K562 (cell line): ENCODE results near the gene SESN2. TPM values are rescaled to one million over a fixed set of nuclear protein-coding genes. Genes with fewer than 3 reads are reported as not detected.

Experiments used
- ATAC-seq: fragments of 200-7000 bp; cut with Tn5 transposase; 3 replicates; pipeline ENCODE4 v1.9.1; 2020; ENCODE audit warnings: moderate library complexity
- BruUV-seq: library from RNA; stranded (reverse); fragments of 400-500 nt; replicated peaks from 2 replicates; lab custom pipeline; 2021; lab: Mats Ljungman, UMichigan
- CTCF ChIA-PET: fragments of 300-600 bp; formaldehyde crosslinking; extraction: SDS; loops from one replicate; lab custom pipeline; 2021; ENCODE audit warnings: low intra/inter-chr PET ratio; lab: Yijun Ruan, JAX
- POLR2A ChIA-PET: fragments of 300-600, 350-650 bp; sonication (Branson Sonifier 250); formaldehyde crosslinking; extraction: SDS; loops from one replicate; lab custom pipeline; 2021; ENCODE audit warnings: antibody characterized with exemption, inconsistent platforms; lab: Yijun Ruan, JAX
- DNase-seq, 4 experiments: peaks; one replicate each; pipeline versions ENCODE4 v3.0.0 to v3.0.0-alpha.2; 2011 to 2018; ENCODE audit warnings: low spot score in 3 of 4, mixed read lengths in 3 of 4; ENCODE audit errors: extremely low read depth in 1 of 4
- FAIRE-seq: peaks from 2 replicates; lab custom pipeline; 2011; peaks lifted over from hg19 to GRCh38; lab: Jason Lieb, UNC
- H2AFZ ChIP-seq: 2 replicates; pipeline ENCODE4 v1.6.0; 2011; ENCODE audit warnings: low read depth, low read length, control low read depth, inconsistent platforms
- H3K27ac ChIP-seq: fragments of 200-600 bp; 3 replicates; pipeline ENCODE4 v1.8.0; 2011; ENCODE audit warnings: low read depth, mild to moderate bottlenecking, control low read depth, inconsistent platforms, low read length, moderate library complexity, mixed read lengths; ENCODE audit errors: extremely low read depth
- H3K27me3 ChIP-seq, 2 experiments: fragments of 300-600 bp in 1 of 2; 2 replicates in 1 of 2; 3 replicates in 1 of 2; pipeline versions ENCODE4 v1.6.0 to v1.8.0; 2011; ENCODE audit warnings: inconsistent platforms in 2 of 2, low read length in 2 of 2, mild to moderate bottlenecking in 1 of 2, mixed read lengths in 1 of 2, moderate library complexity in 1 of 2; ENCODE audit not compliant: control insufficient read depth in 2 of 2, insufficient read depth in 2 of 2
- H3K36me3 ChIP-seq: fragments of 300-600 bp; 3 replicates; pipeline ENCODE4 v1.8.0; 2011; ENCODE audit warnings: mild to moderate bottlenecking, low read length, inconsistent platforms; ENCODE audit not compliant: control insufficient read depth, insufficient read depth
- H3K4me1 ChIP-seq, 2 experiments: fragments of 200-600 bp in 1 of 2; replicated peaks in 1 of 2; 2 replicates in 1 of 2; 3 replicates in 1 of 2; pipeline versions ENCODE4 v1.5.1 to v1.8.0; 2011; ENCODE audit warnings: inconsistent platforms in 2 of 2, low read length in 2 of 2, mild to moderate bottlenecking in 1 of 2, mixed read lengths in 1 of 2, moderate library complexity in 1 of 2; ENCODE audit not compliant: control insufficient read depth in 2 of 2, insufficient read depth in 2 of 2
- H3K4me2 ChIP-seq: 2 replicates; pipeline ENCODE4 v1.6.1; 2011; ENCODE audit warnings: low read length, control low read depth, inconsistent platforms, mixed read lengths; ENCODE audit not compliant: insufficient read depth
- H3K4me3 ChIP-seq: fragments of 200-600 bp; sonication (generic), shearing (Covaris generic); 2 replicates; pipeline ENCODE4 v1.5.1; 2016; ENCODE audit warnings: control low read depth, inconsistent platforms
- H3K79me2 ChIP-seq: fragments of 200-600 bp; 3 replicates; pipeline ENCODE4 v1.8.0; 2011; ENCODE audit warnings: low read length, inconsistent platforms; ENCODE audit not compliant: control insufficient read depth, insufficient read depth
- H3K9ac ChIP-seq, 2 experiments: 2 replicates each; pipeline versions ENCODE4 v1.6.0 to v1.6.1; 2011; ENCODE audit warnings: low read depth in 2 of 2, low read length in 2 of 2, control low read depth in 1 of 2, inconsistent platforms in 1 of 2, mild to moderate bottlenecking in 1 of 2, mixed read lengths in 1 of 2; ENCODE audit not compliant: insufficient read depth in 1 of 2
- H3K9me1 ChIP-seq: one replicate; pipeline ENCODE4 v1.6.0; 2011; ENCODE audit warnings: inconsistent platforms, mild to moderate bottlenecking, low read length, moderate library complexity; ENCODE audit not compliant: control insufficient read depth, insufficient read depth
- H3K9me3 ChIP-seq: replicated peaks from 2 replicates; pipeline ENCODE4 v1.5.1; 2011; ENCODE audit warnings: low read depth, low read length, inconsistent platforms; ENCODE audit not compliant: control insufficient read depth, insufficient read depth
- H4K20me1 ChIP-seq: replicated peaks from 2 replicates; pipeline ENCODE4 v1.6.1; 2011; ENCODE audit warnings: low read length, inconsistent platforms, mixed read lengths; ENCODE audit not compliant: control insufficient read depth, insufficient read depth
- BCLAF1 ChIP-seq, 2 experiments: fragments of 450-650 bp in 1 of 2; IDR thresholded peaks; 2 replicates each; pipeline ENCODE4 v1.6.1; 2011 to 2017; ENCODE audit warnings: low read depth in 2 of 2, antibody characterized with exemption in 1 of 2, borderline replicate concordance in 1 of 2, low read length in 1 of 2, mild to moderate bottlenecking in 1 of 2, mixed read lengths in 1 of 2; ENCODE audit not compliant: control insufficient read depth in 1 of 2
- GATAD2A ChIP-seq: fragments of 450-650 bp; IDR thresholded peaks from 2 replicates; pipeline ENCODE4 v1.6.1; 2017
- L3MBTL2 ChIP-seq: fragments of 450-650 bp; IDR thresholded peaks from 2 replicates; pipeline ENCODE4 v1.6.1; 2016; ENCODE audit warnings: mild to moderate bottlenecking, moderate library complexity
- MAFK ChIP-seq: IDR thresholded peaks from 2 replicates; pipeline ENCODE4 v1.6.1; 2011; ENCODE audit warnings: low read length, improper control_type of control experiment
- MLX ChIP-seq, 2 experiments: fragments of 450-650 bp in 1 of 2; sonication (generic) in 1 of 2; formaldehyde crosslinking; conservative IDR thresholded peaks; 2 replicates each; pipeline versions ENCODE4 v1.4.0 to v1.8.1; 2020 to 2022; ENCODE audit warnings: mild to moderate bottlenecking in 1 of 2, missing genetic modification reagents in 1 of 2
- NFE2L1 ChIP-seq: fragments of 450-650 bp; IDR thresholded peaks from 2 replicates; pipeline ENCODE4 v1.6.1; 2016; ENCODE audit warnings: missing genetic modification characterization, low read depth, mild to moderate bottlenecking, missing compliant biosample characterization, moderate library complexity, borderline replicate concordance
- PRDM10 ChIP-seq: fragments of 450-650 bp; IDR thresholded peaks from 2 replicates; pipeline ENCODE4 v1.6.1; 2018; ENCODE audit not compliant: partially characterized antibody
- PTRF ChIP-seq: fragments of 450-650 bp; IDR thresholded peaks from 2 replicates; pipeline ENCODE4 v1.6.1; 2016; ENCODE audit warnings: mild to moderate bottlenecking, missing genetic modification characterization, missing compliant biosample characterization
- PURB ChIP-seq: sonication (generic); formaldehyde crosslinking; IDR thresholded peaks from 2 replicates; pipeline ENCODE4 v1.9.0; 2021; ENCODE audit warnings: low read depth, mild to moderate bottlenecking, missing genetic modification reagents
- TCF3 ChIP-seq: sonication (generic); formaldehyde crosslinking; IDR thresholded peaks from 2 replicates; pipeline ENCODE4 v1.4.0; 2020; ENCODE audit warnings: mild to moderate bottlenecking, missing genetic modification reagents
- ZZZ3 ChIP-seq: fragments of 450-650 bp; IDR thresholded peaks from 2 replicates; pipeline ENCODE4 v1.6.1; 2016; ENCODE audit warnings: antibody characterized with exemption, mild to moderate bottlenecking, moderate library complexity
- WGBS: fragments of 100-300 bp; shearing (Covaris generic); methylation state at CpG from one replicate; pipeline ENCODE4 v1.1.6; 2016; ENCODE audit warnings: low coverage, mixed read lengths; ENCODE audit not compliant: insufficient coverage; ENCODE audit errors: missing lambda C conversion rate; 5-methylcytosine and 5-hydroxymethylcytosine counted together
- in situ Hi-C: fragments of 300-500 bp; cut with MboI; formaldehyde crosslinking; loops from 4 replicates; pipeline ENCODE4 v1.15.0; 2018; ENCODE audit warnings: inconsistent platforms, mixed read lengths
- intact Hi-C: fragments of 100-400 bp; cut with micrococcal nuclease; formaldehyde crosslinking; loops from 2 replicates; pipeline ENCODE4 v1.14.2; 2022
- polyA plus RNA-seq, 8 experiments: library from polyadenylated mRNA; depleted of rRNA in 4 of 8; stranded (reverse) in 5 of 8; unstranded in 3 of 8; fragments of >200 nt; fragmentation: Nextera tagmentation in 2 of 8; fragmentation: Illumina TruSeq in 1 of 8; extraction: Ambion mirVana in 2 of 8; extraction: Trizol in 1 of 8; gene quantifications; 2 replicates each; pipeline versions ENCODE4 v1.2.1 to v1.2.3, GENCODE V29; 2011 to 2014; ENCODE audit warnings: inconsistent platforms in 1 of 8, missing spikeins in 1 of 8
- total RNA-seq, 7 experiments: library from RNA; depleted of rRNA in 6 of 7; stranded (reverse); fragments of >200 nt in 6 of 7; fragmentation: Illumina TruSeq in 2 of 7; extraction: Trizol in 2 of 7; gene quantifications; 2 replicates each; pipeline versions ENCODE4 v1.2.1 to v1.2.3, GENCODE V29; 2011 to 2021; ENCODE audit warnings: low replicate concordance in 1 of 7
- TF ChIP-seq, protein P1 (sequence below): fragments of 200-800 bp; sonication (Bioruptor generic); IDR thresholded peaks from 2 replicates; pipeline ENCODE4 v1.6.1; 2017; ENCODE audit warnings: missing genetic modification characterization, missing compliant biosample characterization

The SESN2 gene
- total and polyA plus RNA-seq, 9 of the 15 experiments (the other 6 are each of a cell fraction or from before 2014, with no cell fraction given): 3.7 to 71.3 (median 16.8) TPM

GRCh38 chr1:28266920-28267322 lies 7.6 kb downstream of the SESN2 start:
- Histone ChIP-seq H3K9me1 (no peaks in the 10 kb centered on the region), H3K27me3 (no peaks in the 10 kb centered on the region), H3K36me3 (peaks cover 33% of the 10 kb centered on the region; the same call in 2 of the 3 replicates), H3K27ac (peak overlapping the region; percentile 71), H3K9ac (peak overlapping the region; percentile 42 to 62; a peak in 3 of 4 replicates), H3K79me2 (peaks cover 80% of the 10 kb centered on the region), H3K9me3 (no peaks in the 10 kb centered on the region), H3K4me2 (peak overlapping the region; percentile 68), H3K4me3 (no peak overlapping the region), H4K20me1 (peaks cover 48% of the 10 kb centered on the region), H2AFZ (peak overlapping the region; percentile 47), H3K4me1 (peaks cover 44 to 56% of the 10 kb centered on the region in 2 experiments)
- CTCF ChIA-PET: interaction anchor here (0.5 kb wide), 1 partner anchor 15 kb away, joined by 6 read pairs; no protein-coding TSS in a partner anchor
- peak; percentile 95 for FAIRE-seq
- DNase-seq: peak; percentile 76 to 94 (median 81)
- intact Hi-C loops (loop anchor here (2.0 kb wide), 1 partner anchor 18 kb away; no protein-coding TSS in a partner anchor), in situ Hi-C loops (no loop called here)
- no TSS peak for BruUV-seq
- ATAC-seq: peak; percentile 85
- POLR2A ChIA-PET: interaction anchor here (0.5 to 22.0 kb wide), 17 partner anchors 10 to 973 kb away, joined by 3 to 547 read pairs (median 5); partner anchors contain the start of genes ATP5IF1, MED18 and RCC1
- under 1% methylated on average over 5 of the region's 5 CpGs for WGBS
- TF ChIP-seq PRDM10 (peak; percentile 81), L3MBTL2 (peak; percentile 42; the same call in 1 of the 2 replicates), PURB (CRISPR knock-in tag) (no peak), TCF3 (peak; percentile 73), MLX (CRISPR knock-in tag; conservative IDR thresholded peaks at IDR 0.05) (no peak), GATAD2A (peak; percentile 82), BCLAF1 (IDR thresholded peaks at IDR 0.05; ENCODE audit: borderline replicate concordance in 1 of 2, control insufficient read depth in 1 of 2, low read depth in 2 of 2, low read length in 1 of 2) (0 out of 4 replicates have a peak, but pooled peaks of 1 of the 2 experiments have one; percentile 36), PTRF (tag) (no peak), MAFK (peak; percentile 95), NFE2L1 (tag) (no peak), ZZZ3 (no peak)
- TF ChIP-seq, protein P1, sequence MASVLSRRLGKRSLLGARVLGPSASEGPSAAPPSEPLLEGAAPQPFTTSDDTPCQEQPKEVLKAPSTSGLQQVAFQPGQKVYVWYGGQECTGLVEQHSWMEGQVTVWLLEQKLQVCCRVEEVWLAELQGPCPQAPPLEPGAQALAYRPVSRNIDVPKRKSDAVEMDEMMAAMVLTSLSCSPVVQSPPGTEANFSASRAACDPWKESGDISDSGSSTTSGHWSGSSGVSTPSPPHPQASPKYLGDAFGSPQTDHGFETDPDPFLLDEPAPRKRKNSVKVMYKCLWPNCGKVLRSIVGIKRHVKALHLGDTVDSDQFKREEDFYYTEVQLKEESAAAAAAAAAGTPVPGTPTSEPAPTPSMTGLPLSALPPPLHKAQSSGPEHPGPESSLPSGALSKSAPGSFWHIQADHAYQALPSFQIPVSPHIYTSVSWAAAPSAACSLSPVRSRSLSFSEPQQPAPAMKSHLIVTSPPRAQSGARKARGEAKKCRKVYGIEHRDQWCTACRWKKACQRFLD (CRISPR knock-in tag): peak; percentile 50; the same call in 1 of the 2 replicates
